Measurements from ENCODE around the gene RGS16. TPM values are rescaled to one million over a fixed set of nuclear protein-coding genes. Genes with fewer than 3 reads are reported as not detected.

The RGS16 gene
- total RNA-seq, 1 donor from 2014 or later: 7.8 TPM

- Histone ChIP-seq H3K27ac (ENCODE audit: low read depth, low read length) (no peak overlapping the region), H3K4me3 (ENCODE audit: low read length in 3 of 3) (no peak overlapping the region), H3K9ac (ENCODE audit: low read depth in 1 of 3, low read length in 3 of 3) (no peak overlapping the region), H3K4me1 (ENCODE audit: control insufficient read depth in 3 of 3, insufficient read depth in 3 of 3, low read length in 3 of 3) (no peaks in the 10 kb centered on the region), H3K27me3 (ENCODE audit: control insufficient read depth in 3 of 3, insufficient read depth in 3 of 3, low read length in 3 of 3) (no peaks in the 10 kb centered on the region), H3K9me3 (ENCODE audit: control insufficient read depth in 3 of 3, low read length in 3 of 3) (no peaks in the 10 kb centered on the region), H3K36me3 (ENCODE audit: control insufficient read depth in 3 of 3, insufficient read depth in 3 of 3, low read length in 3 of 3) (no peaks in the 10 kb centered on the region)
Observed at GRCh38 chr1:182565537-182565936, 38.7 kb downstream of the RGS16 start.

- H3K27me3 ChIP-seq (ENCODE audit: control insufficient read depth in 3 of 3, insufficient read depth in 3 of 3, low read length in 3 of 3): no peaks in the 10 kb centered on the region
- no peaks in the 10 kb centered on the region for H3K36me3 ChIP-seq (ENCODE audit: control insufficient read depth in 3 of 3, insufficient read depth in 3 of 3, low read length in 3 of 3)
- H3K9ac ChIP-seq (ENCODE audit: low read depth in 1 of 3, low read length in 3 of 3): no peak overlapping the region
- H3K9me3 ChIP-seq (ENCODE audit: control insufficient read depth in 3 of 3, low read length in 3 of 3): no peaks in the 10 kb centered on the region
- no peaks in the 10 kb centered on the region for H3K4me1 ChIP-seq (ENCODE audit: control insufficient read depth in 3 of 3, insufficient read depth in 3 of 3, low read length in 3 of 3)
- H3K27ac ChIP-seq (ENCODE audit: low read depth, low read length): no peak overlapping the region
- H3K4me3 ChIP-seq (ENCODE audit: low read length in 3 of 3): no peak overlapping the region
Observed at GRCh38 chr1:182564406-182565004, 39.7 kb downstream of the RGS16 start.

GRCh38 chr1:182563095-182563494, 41.1 kb downstream of the RGS16 start:
- no peak overlapping the region for H3K4me3 ChIP-seq (ENCODE audit: low read length in 3 of 3)
- no peak overlapping the region for H3K9ac ChIP-seq (ENCODE audit: low read depth in 1 of 3, low read length in 3 of 3)
- no peak overlapping the region for H3K27ac ChIP-seq (ENCODE audit: low read depth, low read length)
- no peaks in the 10 kb centered on the region for H3K27me3 ChIP-seq (ENCODE audit: control insufficient read depth in 3 of 3, insufficient read depth in 3 of 3, low read length in 3 of 3)
- no peaks in the 10 kb centered on the region for H3K9me3 ChIP-seq (ENCODE audit: control insufficient read depth in 3 of 3, low read length in 3 of 3)
- H3K4me1 ChIP-seq (ENCODE audit: control insufficient read depth in 3 of 3, insufficient read depth in 3 of 3, low read length in 3 of 3): no peaks in the 10 kb centered on the region
- H3K36me3 ChIP-seq (ENCODE audit: control insufficient read depth in 3 of 3, insufficient read depth in 3 of 3, low read length in 3 of 3): no peaks in the 10 kb centered on the region

GRCh38 chr1:182561456-182561855, 42.7 kb downstream of the RGS16 start:
- Histone ChIP-seq H3K4me1 (ENCODE audit: control insufficient read depth in 3 of 3, insufficient read depth in 3 of 3, low read length in 3 of 3) (no peaks in the 10 kb centered on the region), H3K27ac (ENCODE audit: low read depth, low read length) (no peak overlapping the region), H3K9ac (ENCODE audit: low read depth in 1 of 3, low read length in 3 of 3) (no peak overlapping the region), H3K36me3 (ENCODE audit: control insufficient read depth in 3 of 3, insufficient read depth in 3 of 3, low read length in 3 of 3) (no peaks in the 10 kb centered on the region), H3K27me3 (ENCODE audit: control insufficient read depth in 3 of 3, insufficient read depth in 3 of 3, low read length in 3 of 3) (no peaks in the 10 kb centered on the region), H3K9me3 (ENCODE audit: control insufficient read depth in 3 of 3, low read length in 3 of 3) (no peaks in the 10 kb centered on the region), H3K4me3 (ENCODE audit: low read length in 3 of 3) (no peak overlapping the region)

- peaks cover 0 to 4% (median 0%) of the 10 kb centered on the region in 3 donors for H3K4me1 ChIP-seq (ENCODE audit: control insufficient read depth in 3 of 3, insufficient read depth in 3 of 3, low read length in 3 of 3)
- no peak overlapping the region for H3K27ac ChIP-seq (ENCODE audit: low read depth, low read length)
- H3K27me3 ChIP-seq (ENCODE audit: control insufficient read depth in 3 of 3, insufficient read depth in 3 of 3, low read length in 3 of 3): no peaks in the 10 kb centered on the region
- no peak overlapping the region for H3K9ac ChIP-seq (ENCODE audit: low read depth in 1 of 3, low read length in 3 of 3)
- no peak overlapping the region for H3K4me3 ChIP-seq (ENCODE audit: low read length in 3 of 3)
- H3K36me3 ChIP-seq (ENCODE audit: control insufficient read depth in 3 of 3, insufficient read depth in 3 of 3, low read length in 3 of 3): no peaks in the 10 kb centered on the region
- no peaks in the 10 kb centered on the region for H3K9me3 ChIP-seq (ENCODE audit: control insufficient read depth in 3 of 3, low read length in 3 of 3)
Observed at GRCh38 chr1:182560392-182560984, 43.7 kb downstream of the RGS16 start.

GRCh38 chr1:182556279-182556678, 47.9 kb downstream of the RGS16 start:
- H3K9ac ChIP-seq (ENCODE audit: low read depth in 1 of 3, low read length in 3 of 3): no peak overlapping the region
- H3K4me1 ChIP-seq (ENCODE audit: control insufficient read depth in 3 of 3, insufficient read depth in 3 of 3, low read length in 3 of 3): peaks cover 0 to 6% (median 0%) of the 10 kb centered on the region in 3 donors
- H3K4me3 ChIP-seq (ENCODE audit: low read length in 3 of 3): no peak overlapping the region
- H3K27ac ChIP-seq (ENCODE audit: low read depth, low read length): no peak overlapping the region
- no peaks in the 10 kb centered on the region for H3K27me3 ChIP-seq (ENCODE audit: control insufficient read depth in 3 of 3, insufficient read depth in 3 of 3, low read length in 3 of 3)
- H3K36me3 ChIP-seq (ENCODE audit: control insufficient read depth in 3 of 3, insufficient read depth in 3 of 3, low read length in 3 of 3): no peaks in the 10 kb centered on the region
- H3K9me3 ChIP-seq (ENCODE audit: control insufficient read depth in 3 of 3, low read length in 3 of 3): peaks cover 0 to 7% (median 5%) of the 10 kb centered on the region in 3 donors

GRCh38 chr1:182555493-182555892, 48.7 kb downstream of the RGS16 start:
- Histone ChIP-seq H3K36me3 (ENCODE audit: control insufficient read depth in 3 of 3, insufficient read depth in 3 of 3, low read length in 3 of 3) (no peaks in the 10 kb centered on the region), H3K9ac (ENCODE audit: low read depth in 1 of 3, low read length in 3 of 3) (no peak overlapping the region), H3K27ac (ENCODE audit: low read depth, low read length) (no peak overlapping the region), H3K4me1 (ENCODE audit: control insufficient read depth in 3 of 3, insufficient read depth in 3 of 3, low read length in 3 of 3) (peaks cover 0 to 6% (median 0%) of the 10 kb centered on the region in 3 donors), H3K9me3 (ENCODE audit: control insufficient read depth in 3 of 3, low read length in 3 of 3) (peaks cover 0 to 7% (median 5%) of the 10 kb centered on the region in 3 donors), H3K4me3 (ENCODE audit: low read length in 3 of 3) (no peak overlapping the region), H3K27me3 (ENCODE audit: control insufficient read depth in 3 of 3, insufficient read depth in 3 of 3, low read length in 3 of 3) (no peaks in the 10 kb centered on the region)

- Histone ChIP-seq H3K27me3 (ENCODE audit: control insufficient read depth in 3 of 3, insufficient read depth in 3 of 3, low read length in 3 of 3) (no peaks in the 10 kb centered on the region), H3K9ac (ENCODE audit: low read depth in 1 of 3, low read length in 3 of 3) (no peak overlapping the region), H3K36me3 (ENCODE audit: control insufficient read depth in 3 of 3, insufficient read depth in 3 of 3, low read length in 3 of 3) (no peaks in the 10 kb centered on the region), H3K9me3 (ENCODE audit: control insufficient read depth in 3 of 3, low read length in 3 of 3) (peaks cover 0 to 7% (median 5%) of the 10 kb centered on the region in 3 donors), H3K27ac (ENCODE audit: low read depth, low read length) (no peak overlapping the region), H3K4me3 (ENCODE audit: low read length in 3 of 3) (no peak overlapping the region), H3K4me1 (ENCODE audit: control insufficient read depth in 3 of 3, insufficient read depth in 3 of 3, low read length in 3 of 3) (peaks cover 0 to 6% (median 0%) of the 10 kb centered on the region in 3 donors)
Observed at GRCh38 chr1:182552527-182552926, 51.7 kb downstream of the RGS16 start.

GRCh38 chr1:182549811-182550210, 54.4 kb downstream of the RGS16 start:
- no peak overlapping the region for H3K27ac ChIP-seq (ENCODE audit: low read depth, low read length)
- H3K27me3 ChIP-seq (ENCODE audit: control insufficient read depth in 3 of 3, insufficient read depth in 3 of 3, low read length in 3 of 3): no peaks in the 10 kb centered on the region
- no peak overlapping the region for H3K9ac ChIP-seq (ENCODE audit: low read depth in 1 of 3, low read length in 3 of 3)
- H3K4me1 ChIP-seq (ENCODE audit: control insufficient read depth in 3 of 3, insufficient read depth in 3 of 3, low read length in 3 of 3): no peaks in the 10 kb centered on the region
- no peak overlapping the region for H3K4me3 ChIP-seq (ENCODE audit: low read length in 3 of 3)
- peaks cover 0 to 7% (median 5%) of the 10 kb centered on the region in 3 donors for H3K9me3 ChIP-seq (ENCODE audit: control insufficient read depth in 3 of 3, low read length in 3 of 3)
- no peaks in the 10 kb centered on the region for H3K36me3 ChIP-seq (ENCODE audit: control insufficient read depth in 3 of 3, insufficient read depth in 3 of 3, low read length in 3 of 3)

- no peak overlapping the region for H3K9ac ChIP-seq (ENCODE audit: low read depth in 1 of 3, low read length in 3 of 3)
- H3K36me3 ChIP-seq (ENCODE audit: control insufficient read depth in 3 of 3, insufficient read depth in 3 of 3, low read length in 3 of 3): no peaks in the 10 kb centered on the region
- H3K4me1 ChIP-seq (ENCODE audit: control insufficient read depth in 3 of 3, insufficient read depth in 3 of 3, low read length in 3 of 3): no peaks in the 10 kb centered on the region
- no peak overlapping the region for H3K4me3 ChIP-seq (ENCODE audit: low read length in 3 of 3)
- H3K27ac ChIP-seq (ENCODE audit: low read depth, low read length): no peak overlapping the region
- H3K27me3 ChIP-seq (ENCODE audit: control insufficient read depth in 3 of 3, insufficient read depth in 3 of 3, low read length in 3 of 3): no peaks in the 10 kb centered on the region
- peaks cover 0 to 7% (median 5%) of the 10 kb centered on the region in 3 donors for H3K9me3 ChIP-seq (ENCODE audit: control insufficient read depth in 3 of 3, low read length in 3 of 3)
Observed at GRCh38 chr1:182549346-182549745, 54.8 kb downstream of the RGS16 start.
